Measurements from ENCODE around the gene TBC1D25.

GRCh38 chrX:48541140-48541814 is 1.8 kb downstream of the TBC1D25 start:
- TF ChIP-seq CTCF (IDR thresholded peaks at IDR 0.05) (no peak), POLR2A (IDR thresholded peaks at IDR 0.05) (no peak), EP300 (IDR thresholded peaks at IDR 0.05) (no peak)
